GM19463 (cell line): Measurements from ENCODE around the gene DNM3.
A peak's percentile ranks its signal among the peaks of the same experiment; 100 is the strongest.

Experiments used
- ATAC-seq: cut with Tn5 transposase; IDR thresholded peaks from one replicate; pipeline ENCODE4 v1.9.1; 2021; ENCODE audit warnings: mild to moderate bottlenecking, moderate library complexity; ENCODE audit not compliant: unreplicated experiment

DNM3 gene

GRCh38 chr1:172442843-172443565 is 601.7 kb downstream of the DNM3 start:
- ATAC-seq, result no peak

- ATAC-seq, result peak; percentile 100
Measured at GRCh38 chr1:172443666-172444453, 602.6 kb downstream of the DNM3 start, which contains the start of gene PIGC. Gene PIGC, minus strand, starts transcription at chr1:172444069. Its CDS starts 1,447 bp downstream, at chr1:172442622.

GRCh38 chr1:172446547-172446946 is 605.2 kb downstream of the DNM3 start:
- ATAC-seq, result no peak

DNA sequence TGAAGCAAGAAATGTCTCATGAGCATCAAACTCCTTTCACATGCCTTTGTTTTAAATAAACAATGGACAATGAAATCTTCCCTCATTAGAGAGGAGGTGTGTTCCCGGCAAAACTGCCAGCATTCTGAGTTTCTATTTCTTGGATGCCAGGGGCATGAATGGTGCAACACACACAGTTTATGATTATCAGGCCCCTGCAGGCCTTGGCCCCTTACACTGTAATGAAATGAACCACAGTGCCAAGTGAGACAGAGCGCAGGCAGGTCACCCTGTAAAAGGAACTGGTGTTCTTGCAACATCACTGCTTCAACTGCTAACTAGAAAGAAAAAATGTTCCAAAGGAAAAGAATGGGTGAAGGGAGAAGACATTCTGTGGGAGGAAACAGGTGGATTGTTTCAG is 606.3 kb downstream of the DNM3 start:
- no peak for ATAC-seq

- no peak for ATAC-seq
Measured at GRCh38 chr1:172448995-172449584, 607.8 kb downstream of the DNM3 start.

DNA sequence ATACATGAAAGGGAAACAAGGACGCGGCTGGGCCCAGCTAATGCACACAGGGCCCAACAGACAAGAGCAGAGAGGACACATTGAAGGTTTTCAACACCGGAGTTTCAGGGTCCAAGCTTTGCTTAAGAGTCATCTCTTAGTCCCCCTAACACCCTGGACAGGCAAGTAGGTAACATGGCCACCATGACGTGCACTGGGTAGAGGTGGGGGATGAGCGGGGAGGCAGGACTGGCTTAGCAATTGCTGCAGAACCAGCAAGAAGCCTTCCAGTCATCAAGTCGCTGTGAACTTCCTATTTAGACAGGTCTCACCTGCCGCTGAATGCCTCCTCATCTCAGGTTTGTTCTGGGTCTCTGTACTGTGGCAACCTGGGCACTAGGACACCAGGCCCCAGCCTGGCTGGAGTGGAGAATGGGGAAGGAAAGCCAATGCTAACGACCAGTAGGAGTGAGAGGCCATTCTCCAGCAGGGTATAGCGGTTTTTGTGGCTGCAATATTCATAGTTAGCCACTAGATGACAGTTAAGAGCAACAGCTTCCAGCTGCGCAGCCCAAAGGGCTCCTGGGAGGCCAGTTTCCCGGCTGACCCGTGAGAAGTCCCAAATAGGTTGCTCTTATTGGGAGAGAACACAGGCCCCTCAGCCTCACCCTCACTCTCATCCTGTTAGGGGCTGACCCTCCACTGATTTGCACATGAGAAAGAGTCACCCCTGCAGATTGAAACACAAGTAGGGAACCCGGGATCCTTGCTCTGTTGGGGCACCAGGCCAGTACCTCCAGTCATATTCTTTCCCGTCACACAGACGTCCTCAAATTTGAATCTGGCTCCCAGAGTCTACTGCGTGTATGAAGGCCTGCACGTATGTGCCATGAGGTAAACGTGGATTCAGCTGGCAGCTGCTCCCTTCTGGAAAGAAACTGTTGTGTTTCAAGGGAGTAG is 608.6 kb downstream of the DNM3 start:
- peak; percentile 93 for ATAC-seq

DNA sequence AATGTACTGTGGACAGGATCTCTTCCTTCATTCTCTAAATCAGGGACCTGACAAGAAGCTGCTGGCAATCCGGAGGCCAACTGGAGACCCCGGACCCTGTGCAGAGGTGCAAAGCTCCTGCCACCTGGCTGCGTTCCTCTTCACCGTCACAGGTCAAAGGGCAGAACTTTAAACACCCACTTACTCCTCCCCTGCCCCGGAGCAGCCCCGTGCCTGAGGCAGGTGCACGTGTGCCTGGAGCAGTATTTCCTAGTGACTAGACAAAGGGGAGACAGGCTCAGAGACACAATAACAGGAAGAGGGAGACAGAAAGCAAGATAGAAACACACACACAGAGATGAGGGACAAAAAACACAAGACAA is 609.2 kb downstream of the DNM3 start:
- ATAC-seq, result no peak

GRCh38 chr1:172451002-172451443 is 609.7 kb downstream of the DNM3 start:
- no peak for ATAC-seq

DNA sequence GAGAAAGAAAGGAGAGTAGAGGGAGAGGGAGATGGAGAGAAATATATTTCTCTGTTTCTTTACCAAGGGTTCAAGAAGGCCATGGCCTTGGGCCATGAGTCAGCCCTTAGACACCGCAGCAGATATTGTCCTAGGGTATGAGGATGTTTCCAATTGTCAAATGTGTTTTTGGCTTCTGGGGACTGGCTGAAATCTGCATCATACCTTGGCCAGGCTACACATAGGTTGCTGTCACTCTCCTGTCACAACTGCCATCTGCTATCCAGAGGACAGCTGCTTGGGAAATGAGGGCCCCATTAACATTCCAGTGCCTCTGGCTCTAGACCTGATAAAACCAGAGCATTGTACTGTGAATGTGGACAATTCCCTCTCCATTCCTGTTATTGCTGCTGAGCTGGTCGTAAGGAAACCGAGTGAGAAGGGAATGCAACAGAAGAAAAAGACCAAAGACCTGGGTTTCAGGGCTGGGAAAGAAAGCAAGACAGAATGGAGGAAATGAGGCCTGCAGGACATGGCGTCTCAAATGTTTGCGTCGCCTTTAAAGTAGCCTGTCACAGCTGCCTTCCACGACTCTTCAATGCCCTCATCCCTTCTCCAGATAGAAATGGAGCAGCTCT is 611.3 kb downstream of the DNM3 start:
- ATAC-seq, result no peak

DNA sequence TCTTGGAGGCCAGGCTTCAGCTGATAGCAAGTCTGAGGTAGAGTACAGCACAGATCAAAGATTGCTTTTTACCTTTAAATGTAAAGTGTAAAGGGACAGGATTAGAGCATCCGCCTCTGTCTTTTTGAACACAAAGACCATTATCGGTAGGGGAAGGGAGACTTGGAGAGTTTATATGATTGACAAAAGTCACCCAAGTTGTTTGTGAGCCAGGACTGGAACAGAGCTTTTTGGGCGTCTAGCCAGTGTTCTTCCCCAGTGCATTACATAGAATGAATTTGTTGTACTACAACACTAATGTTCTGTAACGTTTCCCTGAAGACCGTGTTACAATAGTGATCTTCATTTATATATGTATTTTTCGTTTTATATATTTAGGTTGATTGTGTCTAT is 611.9 kb downstream of the DNM3 start:
- no peak for ATAC-seq

DNA sequence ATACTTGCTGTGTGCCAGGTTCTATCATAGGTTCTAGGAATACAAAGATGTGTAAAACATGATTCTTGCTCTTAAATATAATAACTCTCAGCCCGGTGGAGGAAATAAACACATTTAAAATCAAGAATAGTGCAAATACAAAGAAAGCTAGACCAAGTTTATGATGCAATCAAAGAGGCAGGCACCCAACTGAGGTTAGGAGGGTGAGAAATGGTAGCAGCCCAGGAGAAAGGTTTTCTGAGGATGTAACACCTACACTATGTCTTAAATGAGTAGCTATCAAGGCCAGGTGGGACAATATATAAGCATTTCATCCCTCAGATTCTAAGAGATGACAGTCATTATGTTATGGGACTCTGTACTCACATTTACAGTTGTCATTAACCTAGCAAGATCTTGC is 612.3 kb downstream of the DNM3 start:
- ATAC-seq, result no peak

- no peak for ATAC-seq
Measured at GRCh38 chr1:172455451-172455850, 614.2 kb downstream of the DNM3 start.

- no peak for ATAC-seq
Measured at GRCh38 chr1:172456344-172456769, 615.1 kb downstream of the DNM3 start.

- ATAC-seq, result no peak
Measured at GRCh38 chr1:172457479-172458130, 616.3 kb downstream of the DNM3 start.

DNA sequence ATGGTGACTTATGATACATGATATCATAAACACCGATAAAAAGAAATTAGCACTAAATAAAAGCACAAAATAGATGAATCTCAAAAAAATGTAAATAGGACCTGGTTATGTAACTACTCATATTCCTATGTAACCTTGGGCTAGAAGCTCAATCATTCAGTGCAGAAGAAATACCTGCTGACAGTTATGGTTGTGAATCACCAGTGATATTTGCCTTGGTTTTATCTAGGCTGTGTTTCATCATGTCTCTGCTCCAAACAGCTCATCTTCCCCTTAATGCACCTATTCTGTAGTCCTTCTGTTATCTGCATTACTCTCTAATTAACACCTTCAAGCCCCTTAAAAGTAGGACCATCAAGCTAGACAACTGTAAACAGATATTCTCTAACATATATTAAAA is 618.9 kb downstream of the DNM3 start:
- ATAC-seq, result no peak

DNA sequence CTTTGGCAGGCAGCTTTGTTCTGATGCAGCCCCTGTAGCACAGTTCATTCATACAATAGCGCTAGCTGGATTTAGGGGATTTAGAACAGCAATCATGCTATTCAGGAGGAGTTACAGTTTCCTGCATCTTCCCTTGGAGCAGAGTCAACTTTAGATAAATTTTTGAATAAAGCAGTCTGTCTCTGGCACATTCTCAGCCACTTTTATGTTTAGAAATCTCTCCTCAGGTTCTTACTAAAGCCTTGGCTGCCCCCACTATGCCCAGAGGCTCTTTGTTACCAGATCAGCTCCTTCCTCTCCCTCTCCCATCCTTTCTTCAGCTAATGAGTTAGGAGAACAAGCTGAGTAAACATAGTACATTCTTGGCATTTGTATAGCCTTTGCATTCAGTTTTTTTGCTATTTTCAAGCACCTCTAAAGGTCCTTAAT is 619.6 kb downstream of the DNM3 start:
- no peak for ATAC-seq
